Lower lobe of right lung (tissue), 2 donors: Measurements from ENCODE around the gene NDRG4. TPM values are rescaled to one million over a fixed set of nuclear protein-coding genes. Genes with fewer than 3 reads are reported as not detected.

Source experiments
- ATAC-seq, 2 donors: fragments of 200-7000 bp; cut with Tn5 transposase; one replicate each; pipeline ENCODE4 v1.9.1; 2020 to 2022; ENCODE audit warnings: mild to moderate bottlenecking in 2 of 2, moderate library complexity in 2 of 2
- DNase-seq: peaks from one replicate; pipeline ENCODE4 v3.0.0-alpha.2; 2020
- H3K27ac ChIP-seq: fragments of 200-600 bp; one replicate; pipeline ENCODE4 v1.8.0; 2022
- H3K27me3 ChIP-seq: fragments of 200-600 bp; one replicate; pipeline ENCODE4 v1.8.0; 2022; ENCODE audit warnings: low read depth
- H3K36me3 ChIP-seq: fragments of 200-600 bp; one replicate; pipeline ENCODE4 v1.8.0; 2022; ENCODE audit warnings: mild to moderate bottlenecking
- H3K4me1 ChIP-seq: fragments of 200-600 bp; one replicate; pipeline ENCODE4 v1.8.0; 2022
- H3K4me3 ChIP-seq: fragments of 200-600 bp; one replicate; pipeline ENCODE4 v1.8.0; 2022; ENCODE audit warnings: mild to moderate bottlenecking
- H3K9me3 ChIP-seq: fragments of 200-600 bp; one replicate; pipeline ENCODE4 v1.8.0; 2022
- CTCF ChIP-seq: fragments of 200-600 bp; IDR thresholded peaks from one replicate; pipeline ENCODE4 v1.8.0; 2022; ENCODE audit warnings: antibody characterized with exemption, mild to moderate bottlenecking
- intact Hi-C: fragments of 100-400 bp; cut with DNase I; formaldehyde crosslinking; loops from one replicate; pipeline ENCODE4 v1.11.0; 2022
- total RNA-seq: library from RNA; stranded (reverse); fragmentation: NEBNext Ultra II Directional; extraction: Animal tissue kit (Norgen Biotek cat#: 25700); gene quantifications from one replicate; pipeline ENCODE4 v1.2.1, GENCODE V29; 2021
- donor health status: DM: no; HTN: yes; CAD: no; lungs with severe emphysema.

Gene NDRG4
- total RNA-seq, 1 donor from 2014 or later, result 47.9 TPM

GRCh38 chr16:58472827-58473226, 27.1 kb upstream of the NDRG4 start:
- DNase-seq (no peak), ATAC-seq (no peak)
- Histone ChIP-seq H3K4me3 (no peak overlapping the region), H3K9me3 (no peaks in the 10 kb centered on the region), H3K27ac (peak overlapping the region; percentile 65), H3K4me1 (peaks cover 15% of the 10 kb centered on the region), H3K36me3 (no peaks in the 10 kb centered on the region), H3K27me3 (peaks cover 5% of the 10 kb centered on the region)
- TF ChIP-seq CTCF, result no peak
- intact Hi-C loops, result no loop called here

- H3K9me3 ChIP-seq, result no peaks in the 10 kb centered on the region
- DNase-seq (no peak), ATAC-seq (no peak)
- no peak overlapping the region for H3K4me3 ChIP-seq
- peaks cover 15% of the 10 kb centered on the region for H3K4me1 ChIP-seq
- H3K27ac ChIP-seq, result peak overlapping the region; percentile 65
- no peaks in the 10 kb centered on the region for H3K27me3 ChIP-seq
- intact Hi-C loops, result no loop called here
- no peaks in the 10 kb centered on the region for H3K36me3 ChIP-seq
- TF ChIP-seq CTCF, result no peak
Measured at GRCh38 chr16:58474296-58474695, 25.6 kb upstream of the NDRG4 start.

GRCh38 chr16:58475091-58475619, 24.8 kb upstream of the NDRG4 start:
- ATAC-seq (no peak), DNase-seq (no peak)
- H3K27me3 ChIP-seq, result no peaks in the 10 kb centered on the region
- peak overlapping the region; percentile 65 for H3K27ac ChIP-seq
- intact Hi-C loops, result no loop called here
- no peaks in the 10 kb centered on the region for H3K36me3 ChIP-seq
- no peaks in the 10 kb centered on the region for H3K9me3 ChIP-seq
- TF ChIP-seq CTCF, result no peak
- no peak overlapping the region for H3K4me3 ChIP-seq
- H3K4me1 ChIP-seq, result peaks cover 15% of the 10 kb centered on the region

GRCh38 chr16:58476791-58477190, 23.2 kb upstream of the NDRG4 start:
- no peaks in the 10 kb centered on the region for H3K36me3 ChIP-seq

GRCh38 chr16:58478427-58478826, 21.5 kb upstream of the NDRG4 start:
- H3K4me3 ChIP-seq, result no peak overlapping the region
- no peak for TF ChIP-seq CTCF
- no peaks in the 10 kb centered on the region for H3K4me1 ChIP-seq
- H3K36me3 ChIP-seq, result no peaks in the 10 kb centered on the region
- DNase-seq (no peak), ATAC-seq (no peak)
- H3K27ac ChIP-seq, result no peak overlapping the region
- H3K27me3 ChIP-seq, result no peaks in the 10 kb centered on the region
- no peaks in the 10 kb centered on the region for H3K9me3 ChIP-seq
- intact Hi-C loops, result no loop called here

More at GRCh38 chr16:58476791-58477190, 23.2 kb upstream of the NDRG4 start:
- H3K27me3 ChIP-seq, result no peaks in the 10 kb centered on the region
- H3K27ac ChIP-seq, result no peak overlapping the region
- H3K4me1 ChIP-seq, result peaks cover 10% of the 10 kb centered on the region
- no peak for ATAC-seq
- TF ChIP-seq CTCF, result no peak
- intact Hi-C loops, result no loop called here
- DNase-seq, result no peak
- no peaks in the 10 kb centered on the region for H3K9me3 ChIP-seq
- no peak overlapping the region for H3K4me3 ChIP-seq
